Measurements from ENCODE around the gene ORM2.

DNA sequence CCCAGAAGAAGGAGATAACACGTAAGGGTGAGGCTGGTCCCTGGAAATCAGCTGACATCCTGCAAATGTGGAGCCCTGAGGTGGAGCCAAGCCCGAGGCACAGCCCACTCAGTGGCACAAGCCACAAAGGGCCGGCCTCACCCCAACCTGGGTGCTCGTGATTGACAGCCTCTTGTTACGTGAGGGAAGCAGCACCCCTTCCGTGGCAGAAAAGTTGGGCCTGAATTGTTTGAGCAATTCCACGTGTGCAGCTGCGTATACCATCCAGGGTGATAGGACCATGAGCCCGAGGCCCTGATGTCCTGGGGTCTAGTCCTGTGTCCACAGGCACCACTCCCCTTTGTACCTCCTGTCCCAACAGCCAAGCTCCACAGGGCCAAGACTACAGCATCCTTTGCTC lies 4.8 kb downstream of the ORM2 start:
- TF ChIP-seq, protein P1, sequence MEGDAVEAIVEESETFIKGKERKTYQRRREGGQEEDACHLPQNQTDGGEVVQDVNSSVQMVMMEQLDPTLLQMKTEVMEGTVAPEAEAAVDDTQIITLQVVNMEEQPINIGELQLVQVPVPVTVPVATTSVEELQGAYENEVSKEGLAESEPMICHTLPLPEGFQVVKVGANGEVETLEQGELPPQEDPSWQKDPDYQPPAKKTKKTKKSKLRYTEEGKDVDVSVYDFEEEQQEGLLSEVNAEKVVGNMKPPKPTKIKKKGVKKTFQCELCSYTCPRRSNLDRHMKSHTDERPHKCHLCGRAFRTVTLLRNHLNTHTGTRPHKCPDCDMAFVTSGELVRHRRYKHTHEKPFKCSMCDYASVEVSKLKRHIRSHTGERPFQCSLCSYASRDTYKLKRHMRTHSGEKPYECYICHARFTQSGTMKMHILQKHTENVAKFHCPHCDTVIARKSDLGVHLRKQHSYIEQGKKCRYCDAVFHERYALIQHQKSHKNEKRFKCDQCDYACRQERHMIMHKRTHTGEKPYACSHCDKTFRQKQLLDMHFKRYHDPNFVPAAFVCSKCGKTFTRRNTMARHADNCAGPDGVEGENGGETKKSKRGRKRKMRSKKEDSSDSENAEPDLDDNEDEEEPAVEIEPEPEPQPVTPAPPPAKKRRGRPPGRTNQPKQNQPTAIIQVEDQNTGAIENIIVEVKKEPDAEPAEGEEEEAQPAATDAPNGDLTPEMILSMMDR (conservative IDR thresholded peaks at IDR 0.05; ENCODE audit: low read length): no peak
- TF ChIP-seq EZH2phosphoT487 (IDR thresholded peaks at IDR 0.05; ENCODE audit: borderline replicate concordance): no peak

Data from Loucy (cell line).